ENCODE data around the gene CR1L.
"Not testable (repeated sequence)": the region's sequence is repeated elsewhere in the genome, so short reads cannot be mapped to it uniquely, and the experiment has no call there.

CR1L gene

GRCh38 chr1:207644852-207645634, at the start of gene CR1L:
Gene CR1L (plus strand): TSS chr1:207645133. CDS start chr1:207645234, 101 bp downstream.
- DNase-seq: peak; percentile 92

DNA sequence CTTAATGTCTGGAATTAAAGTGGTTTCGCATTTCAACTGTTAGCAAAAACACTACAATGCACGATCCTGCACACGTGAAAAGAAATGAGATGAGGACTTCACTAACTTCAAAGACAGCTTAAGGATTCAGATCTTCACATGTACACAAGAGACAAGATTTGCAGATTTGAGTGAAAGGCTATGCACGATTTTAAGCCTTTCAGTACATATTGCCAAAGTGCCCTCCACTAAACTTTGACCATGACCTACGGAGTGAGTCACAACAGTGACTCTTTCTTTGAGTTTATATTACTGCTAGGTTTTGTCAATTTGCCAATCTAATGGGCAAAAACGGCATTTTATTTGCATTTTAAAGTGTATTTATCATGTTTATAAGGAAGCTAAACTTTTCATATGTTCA, 41.2 kb upstream of the CR1L start:
- no peak for DNase-seq

GRCh38 chr1:207605444-207606361, 39.2 kb upstream of the CR1L start:
- no peak for DNase-seq

DNA sequence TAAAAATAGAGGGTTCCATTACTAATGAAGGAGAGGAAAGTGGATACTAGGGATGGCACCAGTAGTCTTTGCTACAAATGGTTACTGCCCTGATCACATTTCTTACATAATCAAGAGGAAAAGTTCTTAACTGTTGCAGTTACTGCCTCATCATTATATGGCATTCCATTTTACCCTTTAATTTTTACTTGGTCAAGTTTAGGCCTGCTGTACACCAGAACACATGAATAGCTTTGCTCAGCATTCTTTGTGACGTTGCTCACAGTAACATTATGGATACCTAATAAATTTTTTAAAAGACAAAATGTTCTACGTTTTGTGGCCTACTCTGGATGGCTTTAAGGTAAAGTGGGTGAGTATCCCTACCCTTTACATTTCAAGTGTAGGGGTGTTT, 38.6 kb upstream of the CR1L start:
- no peak for DNase-seq

DNA sequence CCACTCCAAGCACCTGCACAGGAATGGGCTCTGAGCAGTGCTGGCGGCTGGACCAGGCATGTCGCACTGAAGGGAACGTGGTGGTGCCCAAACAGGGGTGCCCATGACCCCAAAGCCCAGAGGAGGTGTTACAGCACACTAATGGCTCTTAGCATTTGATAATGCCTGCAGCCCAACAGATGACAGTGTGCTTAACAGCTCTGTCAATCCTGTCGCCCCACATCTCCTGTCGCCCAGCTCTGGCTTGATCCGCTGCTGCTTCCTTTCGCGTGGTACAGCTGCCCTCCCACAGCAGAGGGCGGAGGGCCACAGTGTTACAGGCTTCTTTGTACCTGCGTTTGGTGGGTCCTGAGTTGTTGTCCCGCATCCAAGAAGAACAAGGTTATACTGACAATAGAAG, 32.2 kb upstream of the CR1L start:
- no peak for DNase-seq

DNA sequence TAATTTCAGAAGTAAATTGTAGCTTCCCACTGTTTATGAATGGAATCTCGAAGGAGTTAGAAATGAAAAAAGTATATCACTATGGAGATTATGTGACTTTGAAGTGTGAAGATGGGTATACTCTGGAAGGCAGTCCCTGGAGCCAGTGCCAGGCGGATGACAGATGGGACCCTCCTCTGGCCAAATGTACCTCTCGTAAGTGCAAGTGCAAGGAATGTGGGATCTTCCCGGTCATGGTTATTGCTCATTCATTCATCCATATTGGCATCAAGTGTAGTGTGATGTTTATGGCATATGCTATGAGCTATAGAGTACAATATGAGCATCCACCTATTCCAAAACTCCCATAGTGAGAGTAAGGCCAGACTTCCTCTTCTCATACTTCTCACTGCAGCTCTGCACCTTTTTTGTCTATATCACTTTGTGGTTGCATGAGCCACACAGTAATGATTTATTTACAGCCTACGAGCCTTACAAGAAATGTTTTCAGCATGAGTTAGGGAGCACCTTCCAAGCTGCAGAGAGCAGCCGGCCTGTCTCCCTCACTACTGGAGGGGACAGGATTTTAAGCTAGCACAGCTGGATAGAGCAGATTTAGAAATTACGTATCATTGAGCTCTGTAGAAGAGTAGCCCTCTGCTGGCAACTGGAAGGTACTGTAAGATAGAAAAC, 24.9 kb upstream of the CR1L start:
- DNase-seq: peak; percentile 68

DNA sequence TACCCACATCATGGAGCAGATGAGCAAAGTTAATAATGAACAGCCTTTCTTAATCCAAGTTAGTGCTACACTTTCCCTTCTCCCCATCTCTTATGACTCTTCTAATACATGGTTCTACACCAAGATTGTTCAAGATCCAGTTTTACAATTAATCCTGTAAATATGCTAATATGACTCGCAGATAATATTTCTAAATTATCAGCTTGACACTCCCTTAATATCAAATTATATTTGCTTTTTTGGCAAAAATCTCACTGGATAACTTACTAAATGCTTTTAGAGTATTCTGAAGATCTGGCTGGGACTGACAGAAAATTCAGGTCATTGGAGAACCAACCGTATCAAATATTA, 24.4 kb upstream of the CR1L start:
- no peak for DNase-seq

DNA sequence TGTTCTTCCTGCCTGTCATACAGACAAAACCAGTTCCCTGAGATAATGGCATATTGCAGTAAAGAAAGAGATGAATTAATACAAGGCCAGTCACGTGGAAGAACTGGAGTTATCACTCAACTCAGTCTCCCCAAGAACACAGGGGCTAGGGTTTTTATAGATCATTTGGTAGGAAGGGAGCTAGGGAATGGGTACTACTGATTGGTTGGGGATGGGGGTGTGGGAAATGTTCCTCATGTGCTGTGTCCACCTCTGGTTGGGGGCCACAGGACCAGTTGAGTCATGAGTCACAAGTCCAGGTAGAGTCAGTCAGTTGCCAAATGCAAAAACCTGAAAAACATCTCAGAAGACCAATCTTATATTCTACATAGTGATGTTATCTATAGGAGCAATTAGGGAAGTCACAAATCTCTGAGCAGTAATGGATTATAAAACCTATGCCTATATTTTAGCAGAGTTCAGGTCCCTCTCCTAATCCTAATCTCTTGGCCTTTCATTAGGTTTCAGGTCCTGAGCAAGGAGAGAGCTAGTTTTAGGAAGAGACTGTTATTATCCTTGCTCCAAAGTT, 19.3 kb upstream of the CR1L start:
- not testable (repeated sequence) for DNase-seq

DNA sequence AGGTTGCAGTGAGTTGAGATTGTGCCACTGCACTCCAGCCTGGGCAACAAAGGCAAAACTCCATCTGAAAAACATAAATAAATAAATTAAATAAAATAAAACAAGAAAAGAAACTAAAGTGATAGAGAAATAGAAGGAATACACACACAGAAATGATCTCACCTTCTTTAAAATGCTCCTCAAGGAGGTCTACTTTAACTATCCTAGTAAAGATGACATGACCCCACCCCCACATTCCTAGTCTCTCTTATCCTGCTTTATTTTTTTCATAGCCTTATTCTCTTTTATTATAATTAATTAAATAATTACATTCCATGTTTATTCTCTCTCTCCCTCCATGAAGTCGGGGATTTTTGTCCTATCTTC, 18.0 kb upstream of the CR1L start:
- DNase-seq: no peak

- DNase-seq: no peak
Measured at GRCh38 chr1:207627496-207627895, 17.4 kb upstream of the CR1L start.

GRCh38 chr1:207628776-207629175, 16.2 kb upstream of the CR1L start:
- DNase-seq: no peak

DNA sequence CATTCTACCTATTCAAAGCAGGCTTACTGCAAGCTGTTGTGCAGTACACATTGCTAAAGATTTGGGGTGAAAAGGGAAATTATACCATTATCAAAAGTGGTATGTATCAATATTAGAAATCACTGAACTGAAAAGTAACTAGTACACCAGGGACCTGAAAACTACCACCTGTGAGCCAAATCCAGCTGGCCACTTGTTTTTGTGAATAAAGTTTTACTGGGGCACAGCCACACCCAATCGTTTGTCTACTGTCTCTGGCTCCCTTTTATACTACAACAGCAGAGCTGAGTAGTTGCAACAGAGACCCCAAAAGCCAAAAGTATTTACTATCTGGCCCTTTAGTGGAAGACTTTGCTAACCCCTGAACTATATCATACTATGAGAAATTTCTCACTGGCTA, 13.8 kb upstream of the CR1L start:
- no peak for DNase-seq

- no peak for DNase-seq
Measured at GRCh38 chr1:207633226-207633625, 11.7 kb upstream of the CR1L start.

DNA sequence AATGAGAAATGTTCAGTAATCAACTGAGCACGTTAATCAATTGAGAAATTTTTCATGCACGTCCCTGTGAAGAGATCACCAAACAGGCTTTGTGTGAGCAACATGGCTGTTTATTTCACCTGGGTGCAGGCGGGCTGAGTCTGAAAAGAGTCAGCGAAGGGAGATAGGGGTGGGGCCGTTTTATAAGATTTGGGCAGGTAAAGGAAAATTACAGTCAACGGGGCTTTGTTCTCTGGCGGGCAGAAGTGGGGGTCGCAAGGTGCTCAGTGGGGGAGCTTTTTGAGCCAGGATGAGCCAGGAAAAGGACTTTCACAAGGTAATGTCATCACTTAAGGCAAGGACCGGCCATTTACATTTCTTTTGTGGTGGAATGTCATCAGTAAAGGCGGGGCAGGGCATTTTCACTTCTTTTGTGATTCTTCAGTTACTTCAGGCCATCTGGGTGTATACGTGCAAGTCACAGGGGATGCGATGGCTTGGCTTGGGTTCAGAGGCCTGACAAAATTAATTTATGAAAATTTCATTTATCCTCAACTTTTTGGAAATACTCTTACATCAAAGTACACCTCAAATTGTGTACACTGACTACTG, 11.1 kb upstream of the CR1L start:
- DNase-seq: not testable (repeated sequence)

GRCh38 chr1:207634293-207634692, 10.6 kb upstream of the CR1L start:
- not testable (repeated sequence) for DNase-seq

- DNase-seq: not testable (repeated sequence)
Measured at GRCh38 chr1:207635569-207636186, 9.3 kb upstream of the CR1L start.

DNA sequence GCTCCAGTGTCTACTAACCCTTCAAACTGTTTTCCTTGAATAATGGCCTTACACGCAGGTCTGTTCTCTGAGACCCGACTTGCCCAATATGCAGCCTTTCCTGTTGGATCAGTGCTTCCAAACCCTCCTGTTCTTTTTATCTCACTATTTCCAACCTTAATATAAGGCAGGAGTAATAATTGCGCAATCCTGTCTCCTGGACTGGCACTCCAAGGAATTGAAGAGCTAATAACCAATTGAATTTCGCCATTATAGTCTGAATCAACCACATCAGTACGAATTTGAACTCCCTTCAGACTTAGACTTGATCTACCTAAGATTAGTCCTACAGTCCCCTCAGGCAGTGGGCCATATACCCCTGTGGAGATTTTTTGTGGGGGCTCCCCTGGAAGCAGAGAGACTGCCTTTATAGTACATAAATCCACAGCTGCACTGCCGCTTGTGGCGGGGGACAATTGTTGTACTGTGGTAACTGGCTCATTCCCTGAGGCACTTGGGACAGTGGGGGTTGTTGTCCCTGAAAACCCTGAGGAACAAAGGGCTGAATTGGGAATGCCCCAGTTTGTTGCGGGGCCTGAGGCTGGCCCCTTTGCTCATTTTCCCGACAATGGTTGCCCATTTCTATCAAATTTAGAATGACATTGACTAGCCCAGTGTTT, 6.3 kb upstream of the CR1L start:
- DNase-seq: not testable (repeated sequence)

DNA sequence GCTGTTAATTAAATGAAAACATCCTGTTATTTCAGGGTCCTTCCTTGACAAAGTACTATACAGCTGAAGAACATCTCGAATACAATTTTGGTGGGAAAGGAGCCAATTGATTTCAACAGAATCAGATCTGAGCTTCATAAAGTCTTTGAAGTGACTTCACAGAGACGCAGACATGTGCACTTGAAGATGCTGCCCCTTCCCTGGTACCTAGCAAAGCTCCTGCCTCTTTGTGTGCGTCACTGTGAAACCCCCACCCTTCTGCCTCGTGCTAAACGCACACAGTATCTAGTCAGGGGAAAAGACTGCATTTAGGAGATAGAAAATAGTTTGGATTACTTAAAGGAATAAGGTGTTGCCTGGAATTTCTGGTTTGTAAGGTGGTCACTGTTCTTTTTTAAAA, 5.6 kb upstream of the CR1L start:
- DNase-seq: not testable (repeated sequence)

DNA sequence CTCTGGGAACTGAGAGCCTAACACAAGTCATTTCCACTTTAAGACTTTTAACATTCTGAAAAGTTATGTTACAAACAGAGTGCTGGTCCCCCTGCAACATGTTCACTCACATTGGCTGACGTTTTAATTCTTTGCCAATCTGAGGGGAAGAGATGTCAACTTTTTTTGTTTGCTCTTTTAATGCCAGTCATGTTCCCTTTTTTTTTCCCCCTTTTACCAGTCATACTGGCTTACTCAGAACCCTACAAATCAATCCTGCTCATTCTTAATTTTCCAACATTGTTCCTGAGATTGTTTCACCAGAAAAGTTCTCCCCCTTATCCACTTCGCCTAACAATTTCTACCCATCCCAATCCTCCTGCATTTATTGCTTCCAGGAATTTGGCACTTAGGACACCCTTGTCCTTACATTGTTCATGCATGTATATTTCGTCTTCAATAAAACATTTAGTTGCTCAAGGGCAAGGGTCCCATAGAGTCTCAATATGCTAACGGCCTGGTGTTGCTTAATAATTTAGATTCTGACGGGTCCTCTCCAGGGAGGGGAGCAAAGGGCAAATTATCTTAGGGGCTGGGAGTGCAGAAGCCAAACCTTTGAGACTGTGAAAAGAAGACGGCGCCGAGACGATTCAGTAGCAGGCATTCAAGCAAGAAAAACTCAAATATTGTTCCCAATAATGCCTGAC, 624 bp upstream of the CR1L start:
- DNase-seq: no peak

DNA sequence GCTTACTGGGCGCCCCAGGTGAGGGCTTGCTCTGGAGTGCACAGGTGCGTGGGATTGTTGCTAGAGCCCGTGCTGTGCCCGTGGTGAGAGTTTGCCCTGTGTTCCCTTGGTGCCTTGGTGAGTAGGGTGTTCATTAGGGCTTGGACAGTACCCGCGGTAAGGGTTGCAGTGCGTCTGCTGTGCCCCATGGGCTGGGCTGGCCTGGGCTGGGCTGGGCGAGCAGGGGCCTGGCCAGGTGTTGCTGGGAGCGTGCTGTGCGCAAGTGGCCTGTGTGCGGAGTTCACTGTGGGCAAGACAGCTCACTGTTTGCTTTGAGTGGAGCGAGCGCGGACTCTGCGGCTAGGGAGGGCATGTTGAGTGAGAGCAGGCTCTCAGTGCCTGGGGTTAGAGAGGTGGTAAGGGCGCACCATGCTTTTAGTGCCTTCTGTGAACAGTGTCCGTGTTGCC, 725 bp downstream of the CR1L start:
- no peak for DNase-seq

- DNase-seq: no peak
Measured at GRCh38 chr1:207646171-207646570, 1.2 kb downstream of the CR1L start.
